ENCODE results near the gene PLK2.

DNA sequence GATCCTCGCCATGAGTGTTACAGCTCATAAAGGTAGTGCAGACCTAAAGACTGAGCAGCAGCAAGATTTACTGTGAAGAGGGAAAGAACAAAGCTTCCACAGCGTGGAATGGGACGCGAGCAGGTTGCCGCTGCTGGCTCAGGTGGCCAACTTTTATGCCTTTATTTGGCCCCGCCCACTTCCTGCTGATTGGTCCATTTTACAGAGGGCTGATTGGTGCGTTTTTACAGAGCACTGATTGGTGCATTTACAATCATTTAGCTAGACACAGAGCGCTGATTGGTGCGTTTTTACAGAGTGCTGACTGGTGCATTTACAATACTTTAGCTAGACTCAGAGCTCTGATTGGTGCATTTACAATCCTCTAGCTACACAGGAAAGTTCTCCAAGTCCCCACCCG is 13.9 kb downstream of the PLK2 start:
- TF ChIP-seq, protein P1, sequence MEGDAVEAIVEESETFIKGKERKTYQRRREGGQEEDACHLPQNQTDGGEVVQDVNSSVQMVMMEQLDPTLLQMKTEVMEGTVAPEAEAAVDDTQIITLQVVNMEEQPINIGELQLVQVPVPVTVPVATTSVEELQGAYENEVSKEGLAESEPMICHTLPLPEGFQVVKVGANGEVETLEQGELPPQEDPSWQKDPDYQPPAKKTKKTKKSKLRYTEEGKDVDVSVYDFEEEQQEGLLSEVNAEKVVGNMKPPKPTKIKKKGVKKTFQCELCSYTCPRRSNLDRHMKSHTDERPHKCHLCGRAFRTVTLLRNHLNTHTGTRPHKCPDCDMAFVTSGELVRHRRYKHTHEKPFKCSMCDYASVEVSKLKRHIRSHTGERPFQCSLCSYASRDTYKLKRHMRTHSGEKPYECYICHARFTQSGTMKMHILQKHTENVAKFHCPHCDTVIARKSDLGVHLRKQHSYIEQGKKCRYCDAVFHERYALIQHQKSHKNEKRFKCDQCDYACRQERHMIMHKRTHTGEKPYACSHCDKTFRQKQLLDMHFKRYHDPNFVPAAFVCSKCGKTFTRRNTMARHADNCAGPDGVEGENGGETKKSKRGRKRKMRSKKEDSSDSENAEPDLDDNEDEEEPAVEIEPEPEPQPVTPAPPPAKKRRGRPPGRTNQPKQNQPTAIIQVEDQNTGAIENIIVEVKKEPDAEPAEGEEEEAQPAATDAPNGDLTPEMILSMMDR (IDR thresholded peaks at IDR 0.05), result no peak
- TF ChIP-seq POLR2AphosphoS5 (IDR thresholded peaks at IDR 0.05) (no peak), POLR2A (IDR thresholded peaks at IDR 0.05) (no peak)
